Activated naive CD8-positive, alpha-beta T cell treated with anti-CD3 and anti-CD28 coated beads for 36 hours (primary cell): Measurements from ENCODE around the gene MEGF11. TPM values are rescaled to one million over a fixed set of nuclear protein-coding genes. Genes with fewer than 3 reads are reported as not detected.
"Not testable (repeated sequence)": the region's sequence is repeated elsewhere in the genome, so short reads cannot be mapped to it uniquely, and the experiment has no call there.

Source experiments
- DNase-seq: peaks from one replicate; pipeline ENCODE4 v3.0.0; 2021
- H3K27ac Mint-ChIP-seq: one replicate; pipeline ENCODE4 v1.8.0; 2022; ENCODE audit warnings: mild to moderate bottlenecking, moderate library complexity, mixed read lengths
- H3K27me3 Mint-ChIP-seq: one replicate; pipeline ENCODE4 v1.8.0; 2022; ENCODE audit warnings: mild to moderate bottlenecking, mixed read lengths
- H3K36me3 Mint-ChIP-seq: one replicate; pipeline ENCODE4 v1.8.0; 2021; ENCODE audit warnings: mild to moderate bottlenecking, mixed read lengths
- H3K4me1 Mint-ChIP-seq: one replicate; pipeline ENCODE4 v1.8.0; 2021; ENCODE audit warnings: mixed read lengths
- H3K4me3 Mint-ChIP-seq: one replicate; pipeline ENCODE4 v1.8.0; 2022; ENCODE audit warnings: mild to moderate bottlenecking, moderate library complexity, mixed read lengths
- H3K9me3 Mint-ChIP-seq: one replicate; pipeline ENCODE4 v1.8.0; 2022; ENCODE audit warnings: mixed read lengths
- total RNA-seq, 2 experiments: library from RNA; stranded (reverse); gene quantifications; one replicate each; pipeline ENCODE4 v1.2.3, GENCODE V29; 2021

MEGF11 gene
- total RNA-seq, 2 experiments from 2014 or later, result not detected

GRCh38 chr15:65982627-65983322, 270.8 kb downstream of the MEGF11 start:
- Mint-ChIP-seq H3K36me3 (no peaks in the 10 kb centered on the region), H3K27ac (no peak overlapping the region), H3K9me3 (no peaks in the 10 kb centered on the region), H3K4me1 (no peaks in the 10 kb centered on the region), H3K4me3 (peak overlapping the region; percentile 67), H3K27me3 (peaks cover 42% of the 10 kb centered on the region)
- no peak for DNase-seq

DNA sequence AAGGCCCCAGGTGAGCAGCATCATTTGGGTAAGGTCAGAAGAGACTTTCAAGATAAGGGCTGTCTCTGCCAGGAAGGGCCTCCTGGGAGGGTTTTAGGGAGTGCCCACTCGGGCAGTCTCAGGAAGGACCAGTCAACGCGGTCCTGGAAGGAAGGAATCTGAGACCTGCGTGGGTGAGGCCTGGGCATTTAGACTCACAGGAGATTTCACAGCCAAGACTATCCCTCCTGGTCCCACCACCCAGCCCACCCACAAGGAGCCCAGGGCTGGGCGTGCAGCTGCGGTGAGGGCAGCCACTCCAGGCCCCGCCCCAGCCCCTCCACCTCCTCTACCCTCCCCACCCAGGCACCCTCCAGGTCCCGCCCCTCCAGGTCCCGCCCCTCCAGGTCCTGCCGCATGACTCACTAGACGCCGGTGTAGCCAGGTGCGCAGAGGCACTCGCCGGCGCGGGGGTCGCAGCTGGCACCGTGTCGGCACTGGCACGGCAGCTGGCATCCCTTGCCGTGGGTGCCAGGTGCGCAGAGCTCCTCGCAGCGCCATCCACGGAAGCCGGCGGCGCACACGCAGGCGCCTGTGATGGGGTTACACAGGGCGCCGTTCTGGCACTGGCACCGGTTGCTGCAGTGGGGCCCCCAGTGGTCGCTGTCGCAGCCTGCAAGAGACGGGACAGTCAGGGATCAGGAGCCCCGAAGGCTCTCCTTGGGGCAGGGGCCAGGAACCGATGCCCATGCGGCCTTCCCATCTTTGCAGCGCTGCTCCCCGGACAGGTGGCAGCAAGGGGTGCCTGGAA, 271.5 kb downstream of the MEGF11 start:
- H3K9me3 Mint-ChIP-seq, result no peaks in the 10 kb centered on the region
- no peak overlapping the region for H3K27ac Mint-ChIP-seq
- H3K27me3 Mint-ChIP-seq, result peaks cover 40% of the 10 kb centered on the region
- H3K4me1 Mint-ChIP-seq, result no peaks in the 10 kb centered on the region
- no peaks in the 10 kb centered on the region for H3K36me3 Mint-ChIP-seq
- DNase-seq, result peak; percentile 64
- peak overlapping the region; percentile 67 for H3K4me3 Mint-ChIP-seq

GRCh38 chr15:65980824-65981456, 272.6 kb downstream of the MEGF11 start:
- Mint-ChIP-seq H3K9me3 (no peaks in the 10 kb centered on the region), H3K27me3 (peaks cover 29% of the 10 kb centered on the region), H3K4me3 (no peak overlapping the region), H3K4me1 (no peaks in the 10 kb centered on the region), H3K36me3 (no peaks in the 10 kb centered on the region), H3K27ac (peak overlapping the region; percentile 9)
- DNase-seq, result peak; percentile 11

- Mint-ChIP-seq H3K4me3 (no peak overlapping the region), H3K4me1 (no peaks in the 10 kb centered on the region), H3K27me3 (peaks cover 26% of the 10 kb centered on the region), H3K36me3 (no peaks in the 10 kb centered on the region), H3K9me3 (no peaks in the 10 kb centered on the region), H3K27ac (no peak overlapping the region)
- no peak for DNase-seq
These were observed 273.7 kb downstream of the MEGF11 start for GRCh38 chr15:65979837-65980236.

GRCh38 chr15:65979316-65979715, 274.2 kb downstream of the MEGF11 start:
- Mint-ChIP-seq H3K9me3 (no peaks in the 10 kb centered on the region), H3K27ac (no peak overlapping the region), H3K27me3 (peaks cover 25% of the 10 kb centered on the region), H3K4me3 (no peak overlapping the region), H3K36me3 (no peaks in the 10 kb centered on the region), H3K4me1 (no peaks in the 10 kb centered on the region)
- no peak for DNase-seq

GRCh38 chr15:65978110-65978509, 275.4 kb downstream of the MEGF11 start:
- DNase-seq, result no peak
- Mint-ChIP-seq H3K36me3 (no peaks in the 10 kb centered on the region), H3K27ac (no peak overlapping the region), H3K4me3 (no peak overlapping the region), H3K27me3 (peaks cover 20% of the 10 kb centered on the region), H3K9me3 (no peaks in the 10 kb centered on the region), H3K4me1 (no peaks in the 10 kb centered on the region)

DNA sequence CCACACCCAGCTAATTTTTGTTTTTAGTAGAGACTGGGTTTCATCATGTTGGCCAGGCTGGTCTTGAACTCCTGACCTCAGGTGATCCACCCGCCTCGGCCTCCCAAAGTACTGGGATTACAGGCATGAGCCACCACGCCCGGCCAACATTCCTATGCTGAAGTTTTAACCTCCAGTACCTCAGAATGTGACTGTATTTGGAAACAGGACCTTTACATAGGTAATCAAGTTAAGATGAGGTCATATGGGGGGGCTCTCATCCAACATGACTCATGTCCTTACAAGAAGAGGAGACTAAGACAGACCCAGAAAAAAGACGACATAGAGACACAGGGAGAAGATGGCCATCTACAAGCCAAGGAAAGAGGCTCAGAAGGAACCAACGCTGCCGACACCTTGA, 277.4 kb downstream of the MEGF11 start:
- DNase-seq, H3K27ac Mint-ChIP-seq, H3K9me3 Mint-ChIP-seq, H3K4me1 Mint-ChIP-seq, H3K4me3 Mint-ChIP-seq, H3K36me3 Mint-ChIP-seq: not testable (repeated sequence)
- peaks cover 24% of the 10 kb centered on the region for H3K27me3 Mint-ChIP-seq

- no peaks in the 10 kb centered on the region for H3K36me3 Mint-ChIP-seq
- no peak overlapping the region for H3K4me3 Mint-ChIP-seq
- no peak overlapping the region for H3K27ac Mint-ChIP-seq
- no peaks in the 10 kb centered on the region for H3K4me1 Mint-ChIP-seq
- H3K27me3 Mint-ChIP-seq, result peaks cover 47% of the 10 kb centered on the region
- no peaks in the 10 kb centered on the region for H3K9me3 Mint-ChIP-seq
- DNase-seq, result no peak
These were observed 281.9 kb downstream of the MEGF11 start for GRCh38 chr15:65971741-65971995.

GRCh38 chr15:65970937-65971740, 282.4 kb downstream of the MEGF11 start:
- H3K27ac Mint-ChIP-seq, result no peak overlapping the region
- H3K4me3 Mint-ChIP-seq, result no peak overlapping the region
- no peaks in the 10 kb centered on the region for H3K4me1 Mint-ChIP-seq
- H3K9me3 Mint-ChIP-seq, result no peaks in the 10 kb centered on the region
- DNase-seq, result no peak
- H3K27me3 Mint-ChIP-seq, result peaks cover 47% of the 10 kb centered on the region
- no peaks in the 10 kb centered on the region for H3K36me3 Mint-ChIP-seq

DNA sequence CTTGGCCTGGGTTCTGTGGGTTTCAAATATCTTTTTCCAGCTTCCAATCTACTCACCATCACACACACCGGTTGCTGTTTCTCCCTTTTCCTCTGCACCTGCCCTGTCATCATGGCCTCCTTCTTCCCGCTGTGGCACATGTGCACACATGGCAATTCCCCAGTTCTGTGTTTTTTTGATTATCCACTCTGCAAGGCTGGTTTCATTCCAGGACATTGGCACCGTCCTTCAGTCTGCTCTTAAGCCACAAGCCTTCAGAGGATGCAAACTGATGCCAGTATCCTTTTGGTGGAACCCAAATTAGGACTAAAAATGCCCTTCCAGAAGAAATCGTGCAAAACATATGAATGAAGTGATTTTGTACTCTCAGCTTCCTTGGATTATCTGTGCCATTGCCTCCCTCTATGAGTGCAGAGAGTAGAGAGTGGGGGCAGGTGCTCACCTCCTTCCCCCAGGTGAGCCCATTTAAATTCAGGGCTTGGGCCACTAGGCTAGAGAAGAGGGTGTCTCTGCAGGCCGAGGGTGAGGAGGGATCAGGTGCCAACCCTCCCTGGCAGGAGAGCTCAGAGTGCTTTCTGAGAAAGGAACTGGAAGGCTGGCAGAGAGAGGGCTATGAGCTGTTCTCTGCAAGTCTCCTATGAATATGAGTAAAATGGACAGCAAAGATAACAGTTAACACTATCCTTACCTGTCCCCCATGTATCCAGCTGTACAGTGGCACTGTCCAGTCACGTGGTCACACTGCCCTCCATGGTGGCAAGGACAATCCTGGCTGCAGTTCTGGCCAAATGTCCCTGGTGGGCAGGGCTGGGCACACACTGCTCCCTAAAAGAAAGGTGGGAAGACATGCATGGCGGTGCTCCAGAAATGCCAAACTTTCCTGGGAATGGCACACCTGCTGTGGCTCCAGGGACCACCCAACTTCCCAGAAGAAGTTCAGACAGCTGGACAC, 283.4 kb downstream of the MEGF11 start:
- no peak overlapping the region for H3K27ac Mint-ChIP-seq
- peaks cover 43% of the 10 kb centered on the region for H3K27me3 Mint-ChIP-seq
- H3K36me3 Mint-ChIP-seq, result no peaks in the 10 kb centered on the region
- no peaks in the 10 kb centered on the region for H3K4me1 Mint-ChIP-seq
- H3K9me3 Mint-ChIP-seq, result no peaks in the 10 kb centered on the region
- no peak for DNase-seq
- H3K4me3 Mint-ChIP-seq, result no peak overlapping the region

DNA sequence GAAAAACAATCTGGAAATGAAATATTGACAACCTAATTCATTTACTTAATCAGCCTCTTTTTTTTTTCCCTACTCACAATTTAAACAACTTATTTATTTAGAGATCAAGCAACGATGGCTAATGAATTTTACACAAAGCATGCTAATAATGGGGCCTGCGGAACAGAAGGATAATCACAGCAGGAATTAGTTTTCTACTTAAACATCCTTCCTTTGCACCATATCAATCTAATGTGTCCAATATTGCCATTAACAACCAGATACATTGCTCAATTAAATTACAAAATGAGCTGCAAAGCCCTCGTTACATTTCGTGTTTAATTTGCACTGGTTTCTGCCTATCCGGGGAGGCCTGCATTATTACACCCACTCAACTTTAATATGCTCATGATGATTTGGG, 285.0 kb downstream of the MEGF11 start:
- no peaks in the 10 kb centered on the region for H3K36me3 Mint-ChIP-seq
- no peak overlapping the region for H3K4me3 Mint-ChIP-seq
- no peaks in the 10 kb centered on the region for H3K9me3 Mint-ChIP-seq
- no peak for DNase-seq
- no peaks in the 10 kb centered on the region for H3K4me1 Mint-ChIP-seq
- peaks cover 36% of the 10 kb centered on the region for H3K27me3 Mint-ChIP-seq
- H3K27ac Mint-ChIP-seq, result no peak overlapping the region

DNA sequence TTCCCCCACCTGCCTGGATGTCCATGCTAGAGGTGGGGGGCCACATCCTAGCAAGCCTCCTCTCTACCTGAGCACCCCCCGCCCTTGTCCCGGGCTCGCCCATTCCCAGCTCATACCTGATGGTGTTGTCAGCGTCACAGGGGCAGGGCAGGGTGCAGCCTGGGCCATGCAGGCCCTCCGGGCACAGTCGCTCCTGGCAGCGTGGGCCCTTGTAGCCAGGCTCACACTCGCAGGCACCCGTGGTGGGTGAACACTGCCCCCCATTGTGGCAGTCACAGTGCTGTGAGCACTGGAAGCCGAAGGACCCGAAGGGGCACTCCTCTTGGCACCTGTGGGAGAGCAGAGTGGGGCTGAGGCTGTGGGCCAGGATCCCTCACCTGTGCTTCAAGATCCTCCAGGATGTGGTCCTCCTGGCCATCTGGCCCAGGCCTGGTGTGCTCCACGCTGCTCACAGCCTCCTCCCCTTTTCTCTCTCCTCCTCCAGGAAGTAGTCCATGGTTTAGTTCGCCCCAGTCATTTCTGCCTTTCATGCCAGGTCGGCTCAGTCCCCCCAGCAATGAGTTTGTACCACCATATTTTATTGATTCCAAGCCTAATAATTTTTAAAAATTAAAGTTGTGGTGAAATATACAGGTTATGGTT, 288.6 kb downstream of the MEGF11 start:
- H3K27me3 Mint-ChIP-seq, result peaks cover 22% of the 10 kb centered on the region
- no peaks in the 10 kb centered on the region for H3K9me3 Mint-ChIP-seq
- DNase-seq, result no peak
- H3K4me1 Mint-ChIP-seq, result no peaks in the 10 kb centered on the region
- peak overlapping the region; percentile 14 for H3K27ac Mint-ChIP-seq
- H3K36me3 Mint-ChIP-seq, result no peaks in the 10 kb centered on the region
- H3K4me3 Mint-ChIP-seq, result no peak overlapping the region

DNA sequence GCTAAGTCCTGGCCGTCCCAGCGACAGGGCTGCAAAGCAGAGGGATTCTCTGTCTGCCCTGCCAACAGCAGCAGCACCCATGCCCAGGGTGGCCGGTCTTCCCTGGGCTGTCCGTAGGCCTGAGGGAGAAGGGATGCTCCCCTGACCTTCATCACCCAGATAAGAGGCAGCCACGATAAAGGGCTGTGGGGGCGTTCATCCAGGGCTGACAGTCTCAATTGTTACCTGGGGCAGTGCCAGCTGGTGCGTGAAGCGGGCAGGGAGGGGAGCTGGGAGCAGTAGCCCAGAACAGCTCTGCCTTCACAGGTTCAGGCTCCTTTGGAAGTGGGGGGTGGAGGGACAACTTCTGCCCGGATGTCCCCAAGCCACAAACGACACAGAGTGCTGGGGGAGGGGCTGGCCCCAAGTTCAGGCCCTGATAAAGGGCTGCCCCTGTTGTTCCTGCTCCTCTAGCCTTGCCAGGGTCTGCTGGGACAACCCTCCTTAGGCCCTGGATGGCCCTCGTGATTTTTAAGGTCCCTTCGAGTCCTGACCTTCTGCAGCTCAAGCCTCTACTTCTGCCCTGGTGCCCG, 289.6 kb downstream of the MEGF11 start:
- no peak for DNase-seq
- Mint-ChIP-seq H3K9me3 (no peaks in the 10 kb centered on the region), H3K4me1 (no peaks in the 10 kb centered on the region), H3K36me3 (no peaks in the 10 kb centered on the region), H3K27ac (no peak overlapping the region), H3K27me3 (peaks cover 18% of the 10 kb centered on the region), H3K4me3 (no peak overlapping the region)

DNA sequence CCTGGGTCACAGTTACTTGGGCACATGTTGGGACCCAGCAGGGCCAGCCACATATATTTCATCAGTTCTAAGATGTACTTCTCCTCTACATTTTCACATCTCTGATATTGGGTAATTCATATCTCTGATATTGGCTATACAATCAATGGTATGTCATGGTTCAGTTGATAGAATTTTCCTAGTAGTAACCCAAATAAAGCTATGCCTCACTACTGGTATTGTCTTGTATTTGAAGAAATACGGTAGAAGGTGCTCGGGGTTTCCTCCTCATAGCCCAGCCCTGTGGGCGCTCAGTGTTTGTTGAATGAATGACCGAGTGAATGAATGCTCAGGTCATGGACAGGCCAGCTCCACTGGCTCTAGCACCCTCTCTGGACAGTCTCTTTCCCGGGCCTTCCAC, 290.2 kb downstream of the MEGF11 start:
- Mint-ChIP-seq H3K27ac (no peak overlapping the region), H3K27me3 (peaks cover 18% of the 10 kb centered on the region), H3K36me3 (no peaks in the 10 kb centered on the region), H3K4me3 (no peak overlapping the region), H3K9me3 (no peaks in the 10 kb centered on the region), H3K4me1 (no peaks in the 10 kb centered on the region)
- no peak for DNase-seq
